Amniotic epithelial cell (primary cell): ENCODE measurements around the gene VTCN1.
"Not testable (repeated sequence)": the region's sequence is repeated elsewhere in the genome, so short reads cannot be mapped to it uniquely, and the experiment has no call there.

Source experiments
- DNase-seq: peaks from one replicate; pipeline ENCODE4 v3.0.0-alpha.2; 2010; ENCODE audit warnings: low read depth

VTCN1 gene

GRCh38 chr1:117166076-117166475 lies 44.7 kb downstream of the VTCN1 start:
- peak; percentile 76 for DNase-seq

GRCh38 chr1:117164209-117164608 lies 46.5 kb downstream of the VTCN1 start:
- DNase-seq, result no peak

GRCh38 chr1:117162816-117163215 lies 47.9 kb downstream of the VTCN1 start:
- no peak for DNase-seq

GRCh38 chr1:117161887-117162286 lies 48.8 kb downstream of the VTCN1 start:
- no peak for DNase-seq

- DNase-seq, result not testable (repeated sequence)
Observed at GRCh38 chr1:117151305-117151704, 59.4 kb downstream of the VTCN1 start.

GRCh38 chr1:117150316-117150715 lies 60.4 kb downstream of the VTCN1 start:
- no peak for DNase-seq

- DNase-seq, result no peak
Observed at GRCh38 chr1:117147856-117148588, 62.7 kb downstream of the VTCN1 start.

- no peak for DNase-seq
Observed at GRCh38 chr1:117147341-117147831, 63.3 kb downstream of the VTCN1 start.

- DNase-seq, result peak; percentile 64
Observed at GRCh38 chr1:117146575-117147340, 64.0 kb downstream of the VTCN1 start.

- no peak for DNase-seq
Observed at GRCh38 chr1:117146072-117146471, 64.7 kb downstream of the VTCN1 start.

GRCh38 chr1:117143871-117144270 lies 66.9 kb downstream of the VTCN1 start:
- DNase-seq, result no peak

- peak; percentile 41 for DNase-seq
Observed at GRCh38 chr1:117143172-117143571, 67.6 kb downstream of the VTCN1 start.

- DNase-seq, result peak; percentile 79
Observed at GRCh38 chr1:117142200-117142599, 68.5 kb downstream of the VTCN1 start.

- no peak for DNase-seq
Observed at GRCh38 chr1:117138561-117138960, 72.2 kb downstream of the VTCN1 start.

GRCh38 chr1:117138106-117138505 lies 72.6 kb downstream of the VTCN1 start:
- DNase-seq, result no peak

- DNase-seq, result no peak
Observed at GRCh38 chr1:117137281-117137855, 73.4 kb downstream of the VTCN1 start.

- no peak for DNase-seq
Observed at GRCh38 chr1:117136749-117137148, 74.0 kb downstream of the VTCN1 start.

GRCh38 chr1:117135329-117135728 lies 75.4 kb downstream of the VTCN1 start:
- DNase-seq, result no peak

GRCh38 chr1:117130526-117130925 lies 80.2 kb downstream of the VTCN1 start:
- no peak for DNase-seq

- DNase-seq, result peak; percentile 51
Observed at GRCh38 chr1:117128323-117129079, 82.2 kb downstream of the VTCN1 start.

GRCh38 chr1:117127795-117128194 lies 82.9 kb downstream of the VTCN1 start:
- peak; percentile 24 for DNase-seq

GRCh38 chr1:117124661-117125060 lies 86.1 kb downstream of the VTCN1 start:
- no peak for DNase-seq
